ENCODE results near the gene FASN.

- TF ChIP-seq CTCF (IDR thresholded peaks at IDR 0.05) (no peak), ZFX (IDR thresholded peaks at IDR 0.05; ENCODE audit: borderline replicate concordance) (no peak)
These were observed 39.2 kb downstream of the FASN start for GRCh38 chr17:82058855-82059249.
